Astrocyte of the spinal cord (primary cell): ENCODE data around the gene CELSR1.

Experiments used
- DNase-seq: peaks from one replicate; pipeline ENCODE4 v3.0.0; 2011; ENCODE audit warnings: low read depth, low spot score
- H3K4me3 ChIP-seq: 2 replicates; pipeline ENCODE4 v1.5.1; 2011; ENCODE audit warnings: low read depth, mild to moderate bottlenecking, low read length, moderate library complexity
- CTCF ChIP-seq: IDR thresholded peaks from 2 replicates; pipeline ENCODE4 v1.5.1; 2012; ENCODE audit warnings: low read depth, mild to moderate bottlenecking, low read length, inconsistent platforms
- in situ Hi-C: cut with HindIII; loops from 2 replicates; pipeline ENCODE4 v1.10.0; 2017; ENCODE audit warnings: low sequenced_read_pairs

Gene CELSR1

GRCh38 chr22:46514592-46515207 lies 22.7 kb downstream of the CELSR1 start:
- in situ Hi-C loops: no loop called here
- DNase-seq: peak; percentile 59
- TF ChIP-seq CTCF: no peak
- no peak overlapping the region for H3K4me3 ChIP-seq

- no peak overlapping the region for H3K4me3 ChIP-seq
Measured at GRCh38 chr22:46513908-46514550, 23.4 kb downstream of the CELSR1 start.

GRCh38 chr22:46512683-46513082 lies 24.7 kb downstream of the CELSR1 start:
- in situ Hi-C loops: no loop called here

More at GRCh38 chr22:46513908-46514550, 23.4 kb downstream of the CELSR1 start:
- in situ Hi-C loops: no loop called here
- no peak for TF ChIP-seq CTCF
- no peak for DNase-seq

GRCh38 chr22:46512039-46512370 lies 25.4 kb downstream of the CELSR1 start:
- in situ Hi-C loops: no loop called here

More at GRCh38 chr22:46512683-46513082, 24.7 kb downstream of the CELSR1 start:
- TF ChIP-seq CTCF: no peak
- no peak for DNase-seq
- no peak overlapping the region for H3K4me3 ChIP-seq

GRCh38 chr22:46511151-46512038 lies 26.0 kb downstream of the CELSR1 start:
- in situ Hi-C loops: no loop called here
- H3K4me3 ChIP-seq: no peak overlapping the region
- no peak for TF ChIP-seq CTCF
- no peak for DNase-seq

More at GRCh38 chr22:46512039-46512370, 25.4 kb downstream of the CELSR1 start:
- H3K4me3 ChIP-seq: no peak overlapping the region
- TF ChIP-seq CTCF: no peak
- DNase-seq: no peak

GRCh38 chr22:46509416-46510089 lies 27.9 kb downstream of the CELSR1 start:
- in situ Hi-C loops: no loop called here
- no peak for DNase-seq
- TF ChIP-seq CTCF: no peak
- no peak overlapping the region for H3K4me3 ChIP-seq
